K562 (cell line): ENCODE results near the gene DCTN2. TPM values are rescaled to one million over a fixed set of nuclear protein-coding genes. Genes with fewer than 3 reads are reported as not detected.

Experiments used
- HNRNPL ChIP-seq: fragments of 200-400 bp; formaldehyde crosslinking; IDR thresholded peaks from 2 replicates; pipeline ENCODE4 v1.6.1; 2017; ENCODE audit warnings: low read depth, mild to moderate bottlenecking, low read length
- HNRNPLL ChIP-seq: fragments of 200-400 bp; formaldehyde crosslinking; IDR thresholded peaks from 2 replicates; pipeline ENCODE4 v1.6.1; 2017; ENCODE audit warnings: low read length, low read depth, mild to moderate bottlenecking; ENCODE audit not compliant: poor library complexity, severe bottlenecking
- ILK ChIP-seq: fragments of 450-650 bp; IDR thresholded peaks from 2 replicates; pipeline ENCODE4 v1.6.1; 2016; ENCODE audit warnings: missing genetic modification characterization, low read depth, mild to moderate bottlenecking, missing compliant biosample characterization, moderate library complexity, borderline replicate concordance
- REST ChIP-seq, 2 experiments: fragments of 450-650 bp; formaldehyde crosslinking in 1 of 2; IDR thresholded peaks; 2 replicates each; pipeline versions ENCODE4 v1.4.0 to v1.6.1; 2014 to 2020; ENCODE audit warnings: mild to moderate bottlenecking in 2 of 2, borderline replicate concordance in 1 of 2, low read depth in 1 of 2
- SMARCA5 ChIP-seq: fragments of 450-650 bp; IDR thresholded peaks from 2 replicates; pipeline ENCODE4 v1.6.1; 2016
- SRSF3 ChIP-seq: fragments of 200-400 bp; formaldehyde crosslinking; IDR thresholded peaks from 2 replicates; pipeline ENCODE4 v1.6.1; 2016; ENCODE audit warnings: mild to moderate bottlenecking, low read length, moderate library complexity; ENCODE audit not compliant: insufficient read depth
- polyA plus RNA-seq, 8 experiments: library from polyadenylated mRNA; depleted of rRNA in 4 of 8; stranded (reverse) in 5 of 8; unstranded in 3 of 8; fragments of >200 nt; fragmentation: Nextera tagmentation in 2 of 8; fragmentation: Illumina TruSeq in 1 of 8; extraction: Ambion mirVana in 2 of 8; extraction: Trizol in 1 of 8; gene quantifications; 2 replicates each; pipeline versions ENCODE4 v1.2.1 to v1.2.3, GENCODE V29; 2011 to 2014; ENCODE audit warnings: inconsistent platforms in 1 of 8, missing spikeins in 1 of 8
- total RNA-seq, 7 experiments: library from RNA; depleted of rRNA in 6 of 7; stranded (reverse); fragments of >200 nt in 6 of 7; fragmentation: Illumina TruSeq in 2 of 7; extraction: Trizol in 2 of 7; gene quantifications; 2 replicates each; pipeline versions ENCODE4 v1.2.1 to v1.2.3, GENCODE V29; 2011 to 2021; ENCODE audit warnings: low replicate concordance in 1 of 7
- TF ChIP-seq, protein P1 (sequence below): fragments of 250-450 bp; sonication (Bioruptor Pico); IDR thresholded peaks from 2 replicates; pipeline ENCODE4 v1.8.0; 2022; ENCODE audit warnings: moderate library complexity, mild to moderate bottlenecking, inconsistent platforms
- TF ChIP-seq, protein P2 (sequence below): sonication (generic); formaldehyde crosslinking; IDR thresholded peaks from 2 replicates; pipeline ENCODE4 v1.8.0; 2022; ENCODE audit warnings: mild to moderate bottlenecking, missing genetic modification reagents
- TF ChIP-seq, protein P3 (sequence below): fragments of 250-450 bp; sonication (Bioruptor Pico); IDR thresholded peaks from 2 replicates; pipeline ENCODE4 v1.5.0; 2022; ENCODE audit warnings: mild to moderate bottlenecking

The DCTN2 gene
- total and polyA plus RNA-seq, 9 of the 15 experiments (the other 6 are each of a cell fraction or from before 2014, with no cell fraction given), result 43.6 to 270 (median 125) TPM

DNA sequence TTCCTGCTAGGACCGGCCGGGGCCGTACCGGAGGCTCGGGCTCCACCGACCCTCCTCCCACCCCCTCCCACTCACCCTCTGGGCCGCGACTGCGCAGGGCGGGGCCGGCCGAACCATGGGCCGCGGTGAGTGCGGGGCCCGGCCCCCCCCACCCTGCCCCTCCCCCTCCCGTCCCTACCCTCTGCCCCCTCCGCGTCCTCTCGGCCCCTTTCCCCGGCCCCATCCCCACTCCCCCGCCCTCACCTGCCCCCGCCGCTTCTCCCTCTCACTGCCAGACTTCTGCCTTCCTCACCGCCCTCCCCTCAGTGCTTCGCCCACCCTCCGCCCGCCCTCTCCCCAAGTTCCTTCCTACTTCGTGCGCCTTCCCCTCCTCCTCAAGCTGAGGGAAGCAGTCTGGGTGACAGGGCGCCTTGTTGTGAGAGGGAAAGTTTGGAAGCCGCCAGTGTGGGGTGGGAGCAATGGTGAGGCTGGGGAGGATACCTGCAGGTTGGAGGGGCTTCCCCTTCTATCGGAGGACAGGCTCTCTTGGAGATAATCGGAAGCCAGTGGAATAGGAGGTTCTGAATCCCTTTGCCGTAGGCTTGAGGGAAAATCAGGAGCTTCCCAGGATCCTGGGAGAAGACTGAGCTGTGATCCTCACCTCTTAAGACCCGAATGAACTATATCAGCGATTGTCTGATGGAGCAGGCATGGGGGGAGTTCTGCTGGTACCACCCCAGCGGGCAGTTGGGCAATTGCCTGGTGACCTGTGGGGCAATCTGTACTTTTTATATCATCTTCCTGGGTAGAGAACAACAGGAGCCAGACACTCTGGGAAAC, 23.9 kb downstream of the DCTN2 start (continued):
- TF ChIP-seq ILK (tag), result no peak
- no peak for TF ChIP-seq SRSF3
- TF ChIP-seq, protein P1, sequence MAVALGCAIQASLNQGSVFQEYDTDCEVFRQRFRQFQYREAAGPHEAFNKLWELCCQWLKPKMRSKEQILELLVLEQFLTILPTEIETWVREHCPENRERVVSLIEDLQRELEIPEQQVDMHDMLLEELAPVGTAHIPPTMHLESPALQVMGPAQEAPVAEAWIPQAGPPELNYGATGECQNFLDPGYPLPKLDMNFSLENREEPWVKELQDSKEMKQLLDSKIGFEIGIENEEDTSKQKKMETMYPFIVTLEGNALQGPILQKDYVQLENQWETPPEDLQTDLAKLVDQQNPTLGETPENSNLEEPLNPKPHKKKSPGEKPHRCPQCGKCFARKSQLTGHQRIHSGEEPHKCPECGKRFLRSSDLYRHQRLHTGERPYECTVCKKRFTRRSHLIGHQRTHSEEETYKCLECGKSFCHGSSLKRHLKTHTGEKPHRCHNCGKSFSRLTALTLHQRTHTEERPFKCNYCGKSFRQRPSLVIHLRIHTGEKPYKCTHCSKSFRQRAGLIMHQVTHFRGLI (CRISPR knock-in tag), result no peak
- TF ChIP-seq REST (IDR thresholded peaks at IDR 0.05; ENCODE audit: borderline replicate concordance), result peak; percentile 86
- TF ChIP-seq REST (CRISPR knock-in tag; IDR thresholded peaks at IDR 0.05; ENCODE audit: low read depth), result 0 out of 2 replicates have a peak, but pooled peaks have one; percentile 39
- TF ChIP-seq SMARCA5, result no peak
- TF ChIP-seq, protein P2, sequence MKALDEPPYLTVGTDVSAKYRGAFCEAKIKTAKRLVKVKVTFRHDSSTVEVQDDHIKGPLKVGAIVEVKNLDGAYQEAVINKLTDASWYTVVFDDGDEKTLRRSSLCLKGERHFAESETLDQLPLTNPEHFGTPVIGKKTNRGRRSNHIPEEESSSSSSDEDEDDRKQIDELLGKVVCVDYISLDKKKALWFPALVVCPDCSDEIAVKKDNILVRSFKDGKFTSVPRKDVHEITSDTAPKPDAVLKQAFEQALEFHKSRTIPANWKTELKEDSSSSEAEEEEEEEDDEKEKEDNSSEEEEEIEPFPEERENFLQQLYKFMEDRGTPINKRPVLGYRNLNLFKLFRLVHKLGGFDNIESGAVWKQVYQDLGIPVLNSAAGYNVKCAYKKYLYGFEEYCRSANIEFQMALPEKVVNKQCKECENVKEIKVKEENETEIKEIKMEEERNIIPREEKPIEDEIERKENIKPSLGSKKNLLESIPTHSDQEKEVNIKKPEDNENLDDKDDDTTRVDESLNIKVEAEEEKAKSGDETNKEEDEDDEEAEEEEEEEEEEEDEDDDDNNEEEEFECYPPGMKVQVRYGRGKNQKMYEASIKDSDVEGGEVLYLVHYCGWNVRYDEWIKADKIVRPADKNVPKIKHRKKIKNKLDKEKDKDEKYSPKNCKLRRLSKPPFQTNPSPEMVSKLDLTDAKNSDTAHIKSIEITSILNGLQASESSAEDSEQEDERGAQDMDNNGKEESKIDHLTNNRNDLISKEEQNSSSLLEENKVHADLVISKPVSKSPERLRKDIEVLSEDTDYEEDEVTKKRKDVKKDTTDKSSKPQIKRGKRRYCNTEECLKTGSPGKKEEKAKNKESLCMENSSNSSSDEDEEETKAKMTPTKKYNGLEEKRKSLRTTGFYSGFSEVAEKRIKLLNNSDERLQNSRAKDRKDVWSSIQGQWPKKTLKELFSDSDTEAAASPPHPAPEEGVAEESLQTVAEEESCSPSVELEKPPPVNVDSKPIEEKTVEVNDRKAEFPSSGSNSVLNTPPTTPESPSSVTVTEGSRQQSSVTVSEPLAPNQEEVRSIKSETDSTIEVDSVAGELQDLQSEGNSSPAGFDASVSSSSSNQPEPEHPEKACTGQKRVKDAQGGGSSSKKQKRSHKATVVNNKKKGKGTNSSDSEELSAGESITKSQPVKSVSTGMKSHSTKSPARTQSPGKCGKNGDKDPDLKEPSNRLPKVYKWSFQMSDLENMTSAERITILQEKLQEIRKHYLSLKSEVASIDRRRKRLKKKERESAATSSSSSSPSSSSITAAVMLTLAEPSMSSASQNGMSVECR (CRISPR knock-in tag), result no peak; the same call in 1 of the 2 replicates
- TF ChIP-seq HNRNPL, result no peak
- TF ChIP-seq, protein P3, sequence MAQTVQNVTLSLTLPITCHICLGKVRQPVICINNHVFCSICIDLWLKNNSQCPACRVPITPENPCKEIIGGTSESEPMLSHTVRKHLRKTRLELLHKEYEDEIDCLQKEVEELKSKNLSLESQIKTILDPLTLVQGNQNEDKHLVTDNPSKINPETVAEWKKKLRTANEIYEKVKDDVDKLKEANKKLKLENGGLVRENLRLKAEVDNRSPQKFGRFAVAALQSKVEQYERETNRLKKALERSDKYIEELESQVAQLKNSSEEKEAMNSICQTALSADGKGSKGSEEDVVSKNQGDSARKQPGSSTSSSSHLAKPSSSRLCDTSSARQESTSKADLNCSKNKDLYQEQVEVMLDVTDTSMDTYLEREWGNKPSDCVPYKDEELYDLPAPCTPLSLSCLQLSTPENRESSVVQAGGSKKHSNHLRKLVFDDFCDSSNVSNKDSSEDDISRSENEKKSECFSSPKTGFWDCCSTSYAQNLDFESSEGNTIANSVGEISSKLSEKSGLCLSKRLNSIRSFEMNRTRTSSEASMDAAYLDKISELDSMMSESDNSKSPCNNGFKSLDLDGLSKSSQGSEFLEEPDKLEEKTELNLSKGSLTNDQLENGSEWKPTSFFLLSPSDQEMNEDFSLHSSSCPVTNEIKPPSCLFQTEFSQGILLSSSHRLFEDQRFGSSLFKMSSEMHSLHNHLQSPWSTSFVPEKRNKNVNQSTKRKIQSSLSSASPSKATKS (CRISPR knock-in tag), result no peak
- TF ChIP-seq HNRNPLL, result no peak
